AG09319 (cell line): ENCODE measurements around the gene INIP.
"Not testable (repeated sequence)": the region's sequence is repeated elsewhere in the genome, so short reads cannot be mapped to it uniquely, and the experiment has no call there.

Experiments used
- DNase-seq: peaks from one replicate; pipeline ENCODE4 v3.0.0-alpha.2; 2010; ENCODE audit warnings: low read depth; ENCODE audit errors: extremely low read depth
- CTCF ChIP-seq: IDR thresholded peaks from 2 replicates; pipeline ENCODE4 v1.5.1; 2011; ENCODE audit warnings: low read depth, mild to moderate bottlenecking, inconsistent platforms, low read length, moderate library complexity

INIP gene

DNA sequence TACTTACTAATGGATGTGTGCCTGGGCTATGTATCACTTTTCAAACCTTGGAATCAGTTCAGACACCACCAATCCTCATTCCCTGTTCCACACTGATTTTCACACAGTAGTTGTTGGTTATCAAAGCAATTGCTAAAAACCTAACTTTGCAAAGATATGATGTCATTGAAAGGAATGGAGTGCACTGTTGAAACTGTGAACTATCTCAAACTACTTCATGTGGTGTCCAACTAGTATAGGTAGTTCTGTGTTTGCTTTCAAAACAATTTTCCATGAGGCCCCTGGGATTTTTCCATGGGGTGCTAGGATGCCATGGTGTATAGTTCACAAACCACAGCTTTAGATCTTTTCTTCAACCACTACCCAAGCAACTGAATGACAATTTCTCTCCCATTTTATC, 17.8 kb downstream of the INIP start:
- TF ChIP-seq CTCF: no peak
- DNase-seq: no peak

GRCh38 chr9:112699230-112699629, 18.7 kb downstream of the INIP start:
- TF ChIP-seq CTCF: no peak

GRCh38 chr9:112696461-112696860, 21.5 kb downstream of the INIP start:
- DNase-seq: no peak
- TF ChIP-seq CTCF: no peak

More at GRCh38 chr9:112699230-112699629, 18.7 kb downstream of the INIP start:
- no peak for DNase-seq

- DNase-seq: no peak
- no peak for TF ChIP-seq CTCF
These were observed 23.0 kb downstream of the INIP start for GRCh38 chr9:112694706-112695555.

DNA sequence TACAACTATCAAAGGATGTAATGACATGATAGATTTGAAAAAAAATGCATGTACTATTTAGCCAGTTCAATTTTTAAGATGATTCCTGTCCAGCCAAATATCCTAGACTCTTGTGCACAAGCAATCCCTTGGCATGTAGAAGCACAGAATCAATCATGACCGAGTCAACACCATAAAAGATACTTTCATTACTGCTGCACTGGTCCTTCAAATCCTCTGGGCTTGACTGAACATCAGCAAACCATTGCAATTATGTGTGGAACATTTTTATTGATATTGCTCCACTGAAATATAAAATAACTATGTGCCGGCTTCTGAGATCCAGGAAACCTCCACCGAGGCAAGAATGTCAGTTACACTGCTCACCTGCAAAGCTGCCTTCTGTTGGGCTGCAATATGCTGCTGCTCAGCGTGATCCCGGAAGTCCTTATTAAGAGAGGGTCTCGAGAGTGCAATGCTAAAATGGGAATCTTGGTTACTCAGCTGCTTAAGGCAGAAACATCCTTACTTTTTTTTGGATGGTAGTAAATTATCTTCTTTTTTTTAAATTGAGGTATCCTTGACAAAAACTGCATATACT, 28.7 kb downstream of the INIP start:
- DNase-seq: no peak
- no peak for TF ChIP-seq CTCF

- no peak for TF ChIP-seq CTCF
These were observed 37.0 kb downstream of the INIP start for GRCh38 chr9:112680731-112681402.

DNA sequence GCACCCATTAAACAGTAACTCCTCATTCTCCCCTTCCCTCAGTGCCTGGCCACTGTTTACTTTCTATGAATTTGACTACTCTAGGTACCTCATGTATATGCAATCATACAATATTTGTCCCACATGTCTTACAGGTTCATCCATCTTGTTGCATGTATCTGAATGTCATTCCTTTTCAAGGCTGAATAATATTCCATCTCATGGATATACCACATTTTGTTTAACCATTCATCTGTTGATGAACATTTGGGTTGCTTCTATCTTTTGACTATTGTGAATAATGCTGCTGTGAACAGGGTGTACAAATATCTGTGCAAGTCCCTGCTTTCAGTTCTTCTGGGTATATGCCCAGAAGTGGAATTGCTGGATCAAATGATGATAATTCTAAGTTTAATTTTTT, 40.9 kb downstream of the INIP start:
- TF ChIP-seq CTCF: no peak
- no peak for DNase-seq

More at GRCh38 chr9:112680731-112681402, 37.0 kb downstream of the INIP start:
- no peak for DNase-seq

DNA sequence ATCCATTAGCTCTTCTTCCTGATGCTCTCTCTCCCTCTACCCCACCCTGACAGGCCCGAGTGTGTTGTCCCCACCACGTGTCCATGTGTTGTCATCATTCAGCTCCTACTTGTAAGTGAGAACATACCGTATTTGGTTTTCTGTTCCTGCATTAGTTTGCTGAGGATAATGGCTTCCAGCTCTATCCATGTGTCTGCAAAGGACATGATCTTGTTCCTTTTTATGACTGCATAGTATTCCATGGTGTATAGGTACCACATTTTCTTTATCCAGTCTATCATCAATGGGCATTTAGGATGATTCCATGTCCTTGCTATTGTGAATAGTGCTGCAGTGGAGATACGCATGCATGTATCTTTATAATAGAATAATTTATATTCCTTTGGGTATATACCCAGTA, 44.7 kb downstream of the INIP start:
- not testable (repeated sequence) for DNase-seq
